Neural cell (in vitro differentiated cells): ENCODE data around the gene HMCN2. TPM values are rescaled to one million over a fixed set of nuclear protein-coding genes. Genes with fewer than 3 reads are reported as not detected.

Source experiments
- H2AFZ ChIP-seq: fragments of 200-600, 300-800 bp; sonication (generic), shearing (Covaris generic); 2 replicates; pipeline ENCODE4 v1.6.0; 2014; ENCODE audit warnings: low read depth, mild to moderate bottlenecking, antibody characterized with exemption, low read length, moderate library complexity
- H3F3A ChIP-seq: fragments of 200-600 bp; shearing (Covaris generic); 2 replicates; pipeline ENCODE4 v1.6.1; 2016; ENCODE audit warnings: mild to moderate bottlenecking, moderate library complexity, mixed read lengths, antibody characterized with exemption, low read length; ENCODE audit not compliant: insufficient read depth, poor library complexity, severe bottlenecking
- H3K27ac ChIP-seq: fragments of 200-600, 300-800 bp; sonication (generic), shearing (Covaris generic); 2 replicates; pipeline ENCODE4 v1.5.1; 2014; ENCODE audit warnings: mild to moderate bottlenecking, low read length, moderate library complexity
- H3K27me3 ChIP-seq: fragments of 300-800, 200-600 bp; sonication (generic), shearing (Covaris generic); 2 replicates; pipeline ENCODE4 v1.6.0; 2014; ENCODE audit warnings: mild to moderate bottlenecking, low read depth, low read length, moderate library complexity; ENCODE audit not compliant: insufficient read depth
- H3K36me3 ChIP-seq: fragments of 300-800, 200-600 bp; sonication (generic), shearing (Covaris generic); 2 replicates; pipeline ENCODE4 v1.5.1; 2014; ENCODE audit warnings: mild to moderate bottlenecking, antibody characterized with exemption, low read length, moderate library complexity; ENCODE audit not compliant: insufficient read depth
- H3K4me2 ChIP-seq: fragments of 300-800, 200-600 bp; sonication (generic), shearing (Covaris generic); 2 replicates; pipeline ENCODE4 v1.6.0; 2014; ENCODE audit warnings: mild to moderate bottlenecking, low read length
- H3K4me3 ChIP-seq: fragments of 300-800, 200-600 bp; sonication (generic), shearing (Covaris generic); 2 replicates; pipeline ENCODE4 v1.5.1; 2014; ENCODE audit warnings: mild to moderate bottlenecking, low read length, moderate library complexity
- H3K79me2 ChIP-seq: fragments of 200-600 bp; shearing (Covaris generic); replicated peaks from 2 replicates; pipeline ENCODE4 v1.6.0; 2014; ENCODE audit warnings: mild to moderate bottlenecking, low read length, moderate library complexity; ENCODE audit not compliant: insufficient read depth
- H3K9ac ChIP-seq: fragments of 300-800, 200-600 bp; sonication (generic), shearing (Covaris generic); 2 replicates; pipeline ENCODE4 v1.6.1; 2016; ENCODE audit warnings: mild to moderate bottlenecking, low read length, mixed read lengths
- H3K9me2 ChIP-seq: fragments of 200-600 bp; shearing (Covaris generic); 2 replicates; pipeline ENCODE4 v1.6.1; 2016; ENCODE audit warnings: mild to moderate bottlenecking, low read length, mixed read lengths; ENCODE audit not compliant: insufficient read depth
- H3K9me3 ChIP-seq: fragments of 200-600, 300-800 bp; sonication (generic), shearing (Covaris generic); 2 replicates; pipeline ENCODE4 v1.6.1; 2016; ENCODE audit warnings: mild to moderate bottlenecking, mixed run types, low read length, moderate library complexity, mixed read lengths
- H4K20me1 ChIP-seq: fragments of 200-600 bp; shearing (Covaris generic); 2 replicates; pipeline ENCODE4 v1.6.1; 2016; ENCODE audit warnings: mild to moderate bottlenecking, mixed run types; ENCODE audit not compliant: insufficient read depth
- CTCF ChIP-seq: fragments of 450-650 bp; IDR thresholded peaks from 2 replicates; pipeline ENCODE4 v1.5.1; 2014; ENCODE audit warnings: antibody characterized with exemption, mild to moderate bottlenecking, moderate library complexity; ENCODE audit not compliant: poor library complexity, severe bottlenecking
- EP300 ChIP-seq: fragments of 450-650 bp; conservative IDR thresholded peaks from 2 replicates; pipeline ENCODE4 v1.6.1; 2014; ENCODE audit warnings: antibody characterized with exemption, mild to moderate bottlenecking, moderate library complexity; ENCODE audit not compliant: poor library complexity, severe bottlenecking
- EZH2 ChIP-seq: fragments of 200-600, 300-800 bp; shearing (Covaris generic), sonication (generic); IDR thresholded peaks from 2 replicates; pipeline ENCODE4 v1.6.1; 2014; ENCODE audit warnings: antibody characterized with exemption, low read length, borderline replicate concordance, mild to moderate bottlenecking; ENCODE audit not compliant: insufficient read depth, poor library complexity, severe bottlenecking
- MXI1 ChIP-seq: fragments of 450-650 bp; conservative IDR thresholded peaks from 2 replicates; pipeline ENCODE4 v1.6.1; 2014; ENCODE audit warnings: antibody characterized with exemption, mild to moderate bottlenecking; ENCODE audit not compliant: poor library complexity, severe bottlenecking
- POLR2AphosphoS5 ChIP-seq: IDR thresholded peaks from 2 replicates; pipeline ENCODE4 v1.6.1; 2012
- RAD21 ChIP-seq: fragments of 450-650 bp; conservative IDR thresholded peaks from 2 replicates; pipeline ENCODE4 v1.6.1; 2014; ENCODE audit warnings: antibody characterized with exemption, mild to moderate bottlenecking, moderate library complexity
- REST ChIP-seq: IDR thresholded peaks from 2 replicates; pipeline ENCODE4 v1.6.1; 2012; ENCODE audit warnings: borderline replicate concordance
- SMC3 ChIP-seq: fragments of 450-650 bp; conservative IDR thresholded peaks from 2 replicates; pipeline ENCODE4 v1.6.1; 2014; ENCODE audit warnings: antibody characterized with exemption, mild to moderate bottlenecking, moderate library complexity; ENCODE audit not compliant: poor library complexity
- TAF1 ChIP-seq: IDR thresholded peaks from 2 replicates; pipeline ENCODE4 v1.6.1; 2012; ENCODE audit warnings: low read depth
- polyA plus RNA-seq: library from polyadenylated mRNA; depleted of rRNA; stranded (reverse); fragments of >200 nt; gene quantifications from 2 replicates; pipeline ENCODE4 v1.2.3, GENCODE V29; 2014

Gene HMCN2
- polyA plus RNA-seq, 1 donor from 2014 or later, result 1.7 TPM

- no peak overlapping the region for H3K4me3 ChIP-seq
- no peak overlapping the region for H3K27ac ChIP-seq
- no peaks in the 10 kb centered on the region for H3K79me2 ChIP-seq
- H3K36me3 ChIP-seq, result peaks cover 3% of the 10 kb centered on the region
- no peaks in the 10 kb centered on the region for H3K27me3 ChIP-seq
- no peak overlapping the region for H2AFZ ChIP-seq
- no peaks in the 10 kb centered on the region for H3K9me3 ChIP-seq
- H3K4me2 ChIP-seq, result no peak overlapping the region
- TF ChIP-seq REST (no peak), EZH2 (no peak), SMC3 (no peak), RAD21 (no peak), TAF1 (no peak), EP300 (no peak), CTCF (no peak), POLR2AphosphoS5 (no peak), MXI1 (no peak)
- H3K9me2 ChIP-seq, result no peaks in the 10 kb centered on the region
- H3F3A ChIP-seq, result no peaks in the 10 kb centered on the region
- H3K9ac ChIP-seq, result no peak overlapping the region
- no peaks in the 10 kb centered on the region for H4K20me1 ChIP-seq
Measured at GRCh38 chr9:130232899-130233586, 32.5 kb upstream of the HMCN2 start.

DNA sequence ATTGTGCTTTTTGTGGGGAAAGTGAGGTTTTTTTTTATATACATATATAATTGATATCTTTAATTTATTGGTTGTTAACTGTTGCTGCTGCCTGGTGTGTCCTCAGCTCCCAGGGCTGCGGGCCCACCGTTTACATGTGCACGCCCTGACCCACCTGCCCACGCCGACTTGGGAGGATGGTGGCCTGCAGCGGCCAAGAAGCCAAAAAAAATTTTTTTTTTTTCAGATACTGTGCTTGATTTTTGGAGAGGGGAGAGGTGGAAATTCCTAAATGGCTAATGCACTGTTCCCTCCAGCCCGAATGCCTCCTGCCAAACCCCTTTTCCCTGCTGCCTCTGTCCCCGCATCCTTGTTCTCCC, 32.0 kb upstream of the HMCN2 start:
- Histone ChIP-seq H3K27ac (no peak overlapping the region), H3K79me2 (no peaks in the 10 kb centered on the region)

More for the DNA sequence above, 32.0 kb upstream of the HMCN2 start:
- Histone ChIP-seq H3K9ac (no peak overlapping the region), H3F3A (no peaks in the 10 kb centered on the region), H3K9me3 (no peaks in the 10 kb centered on the region), H4K20me1 (no peaks in the 10 kb centered on the region), H3K4me2 (no peak overlapping the region), H3K27me3 (no peaks in the 10 kb centered on the region), H3K4me3 (no peak overlapping the region), H2AFZ (no peak overlapping the region), H3K36me3 (peaks cover 3% of the 10 kb centered on the region), H3K9me2 (no peaks in the 10 kb centered on the region)
- TF ChIP-seq POLR2AphosphoS5 (no peak), SMC3 (no peak), CTCF (no peak), MXI1 (no peak), EZH2 (no peak), REST (no peak), EP300 (no peak), TAF1 (no peak), RAD21 (no peak)
